Measurements from ENCODE around the gene SATB1.

DNA sequence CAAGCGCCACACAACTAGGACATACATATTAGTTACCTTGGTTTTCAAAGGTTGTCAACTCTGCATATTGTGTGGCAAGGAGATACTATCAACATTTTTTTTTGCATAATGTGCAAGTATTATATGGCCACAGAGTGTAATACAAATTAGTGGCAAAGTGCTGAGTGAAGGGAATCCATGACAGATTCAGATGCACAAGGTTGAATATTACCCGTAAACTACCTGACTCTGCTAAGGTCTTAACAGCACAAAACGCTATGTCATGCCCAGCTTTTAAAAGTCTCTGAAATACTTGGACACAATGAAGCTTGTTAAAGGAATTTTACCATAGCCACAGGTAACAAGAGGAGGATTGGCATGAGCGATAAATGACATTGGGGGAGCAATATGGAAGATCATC is 79.0 kb downstream of the SATB1 start:
- TF ChIP-seq, protein P1, sequence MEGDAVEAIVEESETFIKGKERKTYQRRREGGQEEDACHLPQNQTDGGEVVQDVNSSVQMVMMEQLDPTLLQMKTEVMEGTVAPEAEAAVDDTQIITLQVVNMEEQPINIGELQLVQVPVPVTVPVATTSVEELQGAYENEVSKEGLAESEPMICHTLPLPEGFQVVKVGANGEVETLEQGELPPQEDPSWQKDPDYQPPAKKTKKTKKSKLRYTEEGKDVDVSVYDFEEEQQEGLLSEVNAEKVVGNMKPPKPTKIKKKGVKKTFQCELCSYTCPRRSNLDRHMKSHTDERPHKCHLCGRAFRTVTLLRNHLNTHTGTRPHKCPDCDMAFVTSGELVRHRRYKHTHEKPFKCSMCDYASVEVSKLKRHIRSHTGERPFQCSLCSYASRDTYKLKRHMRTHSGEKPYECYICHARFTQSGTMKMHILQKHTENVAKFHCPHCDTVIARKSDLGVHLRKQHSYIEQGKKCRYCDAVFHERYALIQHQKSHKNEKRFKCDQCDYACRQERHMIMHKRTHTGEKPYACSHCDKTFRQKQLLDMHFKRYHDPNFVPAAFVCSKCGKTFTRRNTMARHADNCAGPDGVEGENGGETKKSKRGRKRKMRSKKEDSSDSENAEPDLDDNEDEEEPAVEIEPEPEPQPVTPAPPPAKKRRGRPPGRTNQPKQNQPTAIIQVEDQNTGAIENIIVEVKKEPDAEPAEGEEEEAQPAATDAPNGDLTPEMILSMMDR (IDR thresholded peaks at IDR 0.05): no peak
- TF ChIP-seq POLR2AphosphoS5 (IDR thresholded peaks at IDR 0.05): no peak
- no peak for TF ChIP-seq POLR2A (IDR thresholded peaks at IDR 0.05)
